Measurements from ENCODE around the gene MRPL11. TPM values are rescaled to one million over a fixed set of nuclear protein-coding genes. Genes with fewer than 3 reads are reported as not detected.

The MRPL11 gene
- total and polyA plus RNA-seq, 2 donors (not counting 3 experiments of a cell fraction or from before 2014, with no cell fraction given): 54.9 to 69.1 TPM

GRCh38 chr11:66451663-66452062 lies 13.0 kb upstream of the MRPL11 start:
- Histone ChIP-seq H2AFZ (ENCODE audit: low read depth, low read length) (no peak overlapping the region), H3K9me3 (replicated peaks; ENCODE audit: control insufficient read depth, insufficient read depth, low read length) (no peaks in the 10 kb centered on the region), H4K20me1 (replicated peaks; ENCODE audit: control insufficient read depth, extremely low read depth, insufficient read depth, low read length) (no peaks in the 10 kb centered on the region), H3K79me2 (ENCODE audit: control insufficient read depth, insufficient read depth, low read length) (no peaks in the 10 kb centered on the region), H3K27ac (ENCODE audit: insufficient read depth, low read depth, low read length) (no peak overlapping the region), H3K4me1 (ENCODE audit: control insufficient read depth, extremely low read depth, insufficient read depth, low read length) (no peaks in the 10 kb centered on the region), H3K9ac (replicated peaks; ENCODE audit: extremely low read depth, insufficient read depth, low read length) (no peak overlapping the region), H3K4me3 (replicated peaks in 1 of 3; ENCODE audit: insufficient read depth in 1 of 3, low read depth in 1 of 3, low read length in 3 of 3) (no peak overlapping the region), H3K9me1 (replicated peaks; ENCODE audit: control insufficient read depth, extremely low read depth, insufficient read depth, low read length) (no peaks in the 10 kb centered on the region), H3K36me3 (ENCODE audit: control insufficient read depth in 2 of 2, extremely low read depth in 1 of 2, insufficient read depth in 2 of 2, low read length in 2 of 2) (no peaks in the 10 kb centered on the region), H3K4me2 (ENCODE audit: insufficient read depth, low read length) (no peak overlapping the region), H3K27me3 (ENCODE audit: control insufficient read depth in 2 of 2, insufficient read depth in 2 of 2, low read length in 2 of 2) (peaks cover 5 to 9% of the 10 kb centered on the region in 2 experiments)
- POLR2A ChIA-PET: no interaction called here
- DNase-seq (ENCODE audit: low read depth, low spot score) (no peak), FAIRE-seq (no peak)
- CTCF ChIA-PET: no interaction called here
- no TSS peak for BruUV-seq (replicated peaks)
- intact Hi-C loops (cut with micrococcal nuclease) (no loop called here), dilution Hi-C loops (cut with MboI; ENCODE audit: extremely low pct_ligation_motif_present, low sequenced_read_pairs) (no loop called here)
- TF ChIP-seq JUN (IDR thresholded peaks at IDR 0.05; ENCODE audit: borderline replicate concordance, insufficient read depth, insufficient read length, low read depth) (no peak), FOS (IDR thresholded peaks at IDR 0.05; ENCODE audit: borderline replicate concordance, insufficient read depth, low read length) (no peak), POLR2A (IDR thresholded peaks at IDR 0.05; ENCODE audit: low read depth, low read length) (no peak), GATA2 (IDR thresholded peaks at IDR 0.05; ENCODE audit: insufficient read depth, insufficient read length, low read depth, low read length) (no peak)
- TF ChIP-seq, protein P1, sequence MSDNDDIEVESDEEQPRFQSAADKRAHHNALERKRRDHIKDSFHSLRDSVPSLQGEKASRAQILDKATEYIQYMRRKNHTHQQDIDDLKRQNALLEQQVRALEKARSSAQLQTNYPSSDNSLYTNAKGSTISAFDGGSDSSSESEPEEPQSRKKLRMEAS (IDR thresholded peaks at IDR 0.05; ENCODE audit: insufficient read depth, insufficient read length): no peak
- TF ChIP-seq, protein P2, sequence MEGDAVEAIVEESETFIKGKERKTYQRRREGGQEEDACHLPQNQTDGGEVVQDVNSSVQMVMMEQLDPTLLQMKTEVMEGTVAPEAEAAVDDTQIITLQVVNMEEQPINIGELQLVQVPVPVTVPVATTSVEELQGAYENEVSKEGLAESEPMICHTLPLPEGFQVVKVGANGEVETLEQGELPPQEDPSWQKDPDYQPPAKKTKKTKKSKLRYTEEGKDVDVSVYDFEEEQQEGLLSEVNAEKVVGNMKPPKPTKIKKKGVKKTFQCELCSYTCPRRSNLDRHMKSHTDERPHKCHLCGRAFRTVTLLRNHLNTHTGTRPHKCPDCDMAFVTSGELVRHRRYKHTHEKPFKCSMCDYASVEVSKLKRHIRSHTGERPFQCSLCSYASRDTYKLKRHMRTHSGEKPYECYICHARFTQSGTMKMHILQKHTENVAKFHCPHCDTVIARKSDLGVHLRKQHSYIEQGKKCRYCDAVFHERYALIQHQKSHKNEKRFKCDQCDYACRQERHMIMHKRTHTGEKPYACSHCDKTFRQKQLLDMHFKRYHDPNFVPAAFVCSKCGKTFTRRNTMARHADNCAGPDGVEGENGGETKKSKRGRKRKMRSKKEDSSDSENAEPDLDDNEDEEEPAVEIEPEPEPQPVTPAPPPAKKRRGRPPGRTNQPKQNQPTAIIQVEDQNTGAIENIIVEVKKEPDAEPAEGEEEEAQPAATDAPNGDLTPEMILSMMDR (IDR thresholded peaks at IDR 0.05; ENCODE audit: extremely low read depth in 1 of 2, insufficient read depth in 1 of 2, low read depth in 1 of 2, low read length in 2 of 2): no peak

DNA sequence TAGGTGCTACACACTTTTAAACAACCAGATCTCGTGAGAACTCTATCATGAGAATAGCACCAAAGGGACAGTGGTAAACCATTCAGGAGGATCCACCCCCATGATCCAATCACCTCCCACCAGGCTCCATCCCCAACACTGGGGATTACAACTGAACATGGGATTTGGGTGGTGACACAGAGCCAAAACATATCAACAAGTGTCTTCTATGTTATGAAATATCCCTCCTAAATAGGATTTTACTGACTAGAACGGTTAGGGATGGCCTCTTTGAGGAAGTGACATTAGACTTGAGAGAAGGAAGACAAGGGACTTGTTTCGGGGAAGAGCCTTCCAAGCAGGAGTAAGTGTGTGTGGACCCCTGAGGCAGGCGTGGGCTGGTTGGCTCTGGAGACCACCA lies 11.9 kb upstream of the MRPL11 start:
- Histone ChIP-seq H3K9ac (replicated peaks; ENCODE audit: extremely low read depth, insufficient read depth, low read length) (no peak overlapping the region), H3K9me1 (replicated peaks; ENCODE audit: control insufficient read depth, extremely low read depth, insufficient read depth, low read length) (no peaks in the 10 kb centered on the region), H3K4me3 (replicated peaks in 1 of 3; ENCODE audit: insufficient read depth in 1 of 3, low read depth in 1 of 3, low read length in 3 of 3) (no peak overlapping the region), H3K4me1 (ENCODE audit: control insufficient read depth, extremely low read depth, insufficient read depth, low read length) (no peaks in the 10 kb centered on the region), H3K27me3 (ENCODE audit: control insufficient read depth in 2 of 2, insufficient read depth in 2 of 2, low read length in 2 of 2) (peaks cover 5 to 11% of the 10 kb centered on the region in 2 experiments), H3K27ac (ENCODE audit: insufficient read depth, low read depth, low read length) (no peak overlapping the region), H3K9me3 (replicated peaks; ENCODE audit: control insufficient read depth, insufficient read depth, low read length) (no peaks in the 10 kb centered on the region), H4K20me1 (replicated peaks; ENCODE audit: control insufficient read depth, extremely low read depth, insufficient read depth, low read length) (no peaks in the 10 kb centered on the region), H2AFZ (ENCODE audit: low read depth, low read length) (no peak overlapping the region), H3K4me2 (ENCODE audit: insufficient read depth, low read length) (no peak overlapping the region), H3K79me2 (ENCODE audit: control insufficient read depth, insufficient read depth, low read length) (no peaks in the 10 kb centered on the region), H3K36me3 (ENCODE audit: control insufficient read depth in 2 of 2, extremely low read depth in 1 of 2, insufficient read depth in 2 of 2, low read length in 2 of 2) (no peaks in the 10 kb centered on the region)
- dilution Hi-C loops (cut with MboI; ENCODE audit: extremely low pct_ligation_motif_present, low sequenced_read_pairs): no loop called here
- intact Hi-C loops (cut with micrococcal nuclease): no loop called here
- ChIA-PET POLR2A (no interaction called here), CTCF (no interaction called here)
- no peak for TF ChIP-seq POLR2AphosphoS5 (IDR thresholded peaks at IDR 0.05; ENCODE audit: insufficient read depth, low read depth, low read length)
- no peak for TF ChIP-seq JUN (IDR thresholded peaks at IDR 0.05; ENCODE audit: borderline replicate concordance, insufficient read depth, insufficient read length, low read depth)
- TF ChIP-seq FOS (IDR thresholded peaks at IDR 0.05; ENCODE audit: borderline replicate concordance, insufficient read depth, low read length): no peak
- no peak for TF ChIP-seq POLR2A (IDR thresholded peaks at IDR 0.05; ENCODE audit: low read depth, low read length)
- TF ChIP-seq, protein P2 (IDR thresholded peaks at IDR 0.05; ENCODE audit: extremely low read depth in 1 of 2, insufficient read depth in 1 of 2, low read depth in 1 of 2, low read length in 2 of 2): no peak
- FAIRE-seq: no peak
- BruUV-seq (replicated peaks): no TSS peak
- DNase-seq (ENCODE audit: low read depth, low spot score): no peak
